Ascending aorta (tissue), 2 donors: ENCODE measurements around the gene TM4SF20. TPM values are rescaled to one million over a fixed set of nuclear protein-coding genes. Genes with fewer than 3 reads are reported as not detected.

Experiments
- DNase-seq, 2 donors: peaks; one replicate each; pipeline ENCODE4 v3.0.0-alpha.2; 2019; ENCODE audit warnings: low spot score in 2 of 2
- H3K27ac ChIP-seq, 2 donors: fragments of 200-600 bp; sonication (generic); one replicate each; pipeline ENCODE4 v1.5.1; 2016 to 2017; ENCODE audit warnings: mild to moderate bottlenecking in 1 of 2
- H3K27me3 ChIP-seq: fragments of 200-600 bp; sonication (generic); one replicate; pipeline ENCODE4 v1.5.1; 2017
- H3K36me3 ChIP-seq, 2 donors: fragments of 200-600 bp; sonication (generic); one replicate each; pipeline ENCODE4 v1.5.1; 2016
- H3K4me1 ChIP-seq, 2 donors: fragments of 200-600 bp; sonication (generic); one replicate each; pipeline ENCODE4 v1.5.1; 2016 to 2017; ENCODE audit warnings: mild to moderate bottlenecking in 1 of 2
- H3K4me3 ChIP-seq, 2 donors: fragments of 200-600 bp; sonication (generic); one replicate each; pipeline ENCODE4 v1.5.1; 2016 to 2017; ENCODE audit warnings: mild to moderate bottlenecking in 1 of 2
- H3K9me3 ChIP-seq, 2 donors: fragments of 200-600 bp; sonication (generic); one replicate each; pipeline ENCODE4 v1.5.1; 2016
- intact Hi-C: fragments of 100-400 bp; cut with DNase I; formaldehyde crosslinking; loops from one replicate; pipeline ENCODE4 v1.15.1; 2023
- total RNA-seq: library from RNA; depleted of rRNA; stranded (reverse); fragments of >200 nt; gene quantifications from one replicate; pipeline ENCODE4 v1.1.0, GENCODE V29; 2016
- TF ChIP-seq, protein P1 (sequence below), 3 experiments: fragments of 200-600 bp in 2 of 3; fragments of 450-650 bp in 1 of 3; sonication (generic) in 2 of 3; IDR thresholded peaks; one replicate each; pipeline ENCODE4 v1.5.1; 2016 to 2019; ENCODE audit warnings: antibody characterized with exemption in 3 of 3, mild to moderate bottlenecking in 1 of 3, moderate library complexity in 1 of 3

TM4SF20 gene
- total RNA-seq, 1 donor from 2014 or later, result not detected

DNA sequence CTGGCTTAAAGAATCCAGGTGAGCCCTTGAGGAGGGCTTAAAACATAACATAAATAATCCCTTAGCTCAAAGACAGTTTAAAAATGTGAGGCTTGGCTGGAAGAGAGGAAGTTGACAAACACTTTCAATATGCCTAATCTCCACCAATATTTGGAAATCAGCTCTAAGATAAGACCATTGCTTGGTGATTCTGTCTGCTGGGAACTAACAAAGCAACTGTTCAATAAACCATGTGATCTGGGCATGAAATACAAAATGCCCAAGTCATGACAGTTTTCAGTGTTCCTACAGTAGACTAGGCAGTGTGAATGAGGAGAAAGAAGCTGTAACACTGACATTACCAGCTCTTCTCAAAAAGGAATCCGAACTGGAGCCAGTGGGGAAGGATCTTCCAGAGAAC lies 43.4 kb downstream of the TM4SF20 start:
- TF ChIP-seq, protein P1, sequence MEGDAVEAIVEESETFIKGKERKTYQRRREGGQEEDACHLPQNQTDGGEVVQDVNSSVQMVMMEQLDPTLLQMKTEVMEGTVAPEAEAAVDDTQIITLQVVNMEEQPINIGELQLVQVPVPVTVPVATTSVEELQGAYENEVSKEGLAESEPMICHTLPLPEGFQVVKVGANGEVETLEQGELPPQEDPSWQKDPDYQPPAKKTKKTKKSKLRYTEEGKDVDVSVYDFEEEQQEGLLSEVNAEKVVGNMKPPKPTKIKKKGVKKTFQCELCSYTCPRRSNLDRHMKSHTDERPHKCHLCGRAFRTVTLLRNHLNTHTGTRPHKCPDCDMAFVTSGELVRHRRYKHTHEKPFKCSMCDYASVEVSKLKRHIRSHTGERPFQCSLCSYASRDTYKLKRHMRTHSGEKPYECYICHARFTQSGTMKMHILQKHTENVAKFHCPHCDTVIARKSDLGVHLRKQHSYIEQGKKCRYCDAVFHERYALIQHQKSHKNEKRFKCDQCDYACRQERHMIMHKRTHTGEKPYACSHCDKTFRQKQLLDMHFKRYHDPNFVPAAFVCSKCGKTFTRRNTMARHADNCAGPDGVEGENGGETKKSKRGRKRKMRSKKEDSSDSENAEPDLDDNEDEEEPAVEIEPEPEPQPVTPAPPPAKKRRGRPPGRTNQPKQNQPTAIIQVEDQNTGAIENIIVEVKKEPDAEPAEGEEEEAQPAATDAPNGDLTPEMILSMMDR (IDR thresholded peaks at IDR 0.05), result no peak

GRCh38 chr2:227326783-227327182 lies 52.3 kb downstream of the TM4SF20 start:
- Histone ChIP-seq H3K4me3 (peak overlapping the region; percentile 91 to 95), H3K36me3 (peaks cover 6 to 7% of the 10 kb centered on the region in 2 donors), H3K9me3 (no peaks in the 10 kb centered on the region), H3K4me1 (peaks cover 0 to 9% of the 10 kb centered on the region in 2 donors), H3K27me3 (no peaks in the 10 kb centered on the region), H3K27ac (no peak overlapping the region)
- intact Hi-C loops, result no loop called here
- DNase-seq, result no peak
- TF ChIP-seq, protein P1 (IDR thresholded peaks at IDR 0.05), result no peak

More for the DNA sequence above, 43.4 kb downstream of the TM4SF20 start:
- Histone ChIP-seq H3K36me3 (peaks cover 13 to 50% of the 10 kb centered on the region in 2 donors), H3K4me3 (no peak overlapping the region), H3K27me3 (no peaks in the 10 kb centered on the region), H3K27ac (no peak overlapping the region), H3K4me1 (no peaks in the 10 kb centered on the region), H3K9me3 (no peaks in the 10 kb centered on the region)
- intact Hi-C loops, result no loop called here
- no peak for DNase-seq

- intact Hi-C loops, result loop anchor here (1.0 to 2.0 kb wide), 2 partner anchors 41 to 80 kb away; no protein-coding TSS in a partner anchor
- DNase-seq, result peak in 1 of 2 donors; percentile 64
- H3K4me1 ChIP-seq, result peaks cover 0 to 9% of the 10 kb centered on the region in 2 donors
- TF ChIP-seq, protein P1 (IDR thresholded peaks at IDR 0.05), result no peak
- H3K36me3 ChIP-seq, result peaks cover 4 to 6% of the 10 kb centered on the region in 2 donors
- H3K27me3 ChIP-seq, result no peaks in the 10 kb centered on the region
- H3K27ac ChIP-seq, result peak overlapping the region; percentile 94 to 95
- H3K4me3 ChIP-seq, result peak overlapping the region; percentile 91 to 95
- H3K9me3 ChIP-seq, result no peaks in the 10 kb centered on the region
Observed at GRCh38 chr2:227325839-227326195, 53.3 kb downstream of the TM4SF20 start.

DNA sequence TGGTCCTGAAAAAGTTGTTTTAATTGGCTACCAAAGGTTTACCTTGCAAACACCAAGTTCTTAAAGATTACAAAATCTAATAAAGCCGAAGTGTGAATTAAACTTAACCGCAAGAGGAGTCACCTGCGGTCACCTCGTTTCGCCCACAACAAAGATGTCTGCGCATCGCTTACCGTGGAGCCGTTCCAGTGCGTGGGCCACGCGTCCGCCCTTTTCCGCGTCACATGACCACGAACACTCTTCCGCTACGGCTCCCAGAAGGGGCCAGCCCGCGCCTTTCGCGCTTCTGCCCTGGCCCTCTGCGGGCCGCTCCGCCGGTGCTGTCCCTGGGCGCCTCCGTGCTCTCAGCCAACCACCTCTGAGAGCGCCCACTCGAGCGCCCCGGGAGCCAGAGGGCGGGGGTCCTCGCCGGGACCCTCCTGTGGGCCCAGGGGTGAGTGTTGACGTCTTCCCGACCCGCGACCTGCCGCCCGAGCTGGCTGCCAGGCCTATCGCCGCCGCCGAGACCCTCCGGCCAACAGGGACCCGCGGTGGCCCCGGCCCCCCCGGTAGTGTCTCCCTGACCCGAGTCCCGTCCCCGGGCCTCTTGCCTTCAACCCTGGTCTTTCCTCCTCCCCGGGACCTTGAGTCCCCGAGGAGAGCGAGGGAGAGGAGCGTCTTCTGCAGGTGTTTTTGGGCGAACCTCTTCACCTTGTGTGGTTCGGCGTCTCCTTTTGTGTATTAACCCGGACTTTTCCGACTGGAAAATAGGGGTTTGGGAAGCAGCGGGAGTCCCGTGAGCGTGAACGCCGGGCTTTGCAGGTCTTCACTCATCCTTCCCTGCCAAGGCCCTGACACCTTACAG lies 53.9 kb downstream of the TM4SF20 start, which contains the start of gene MFF:
MFF (plus strand) TSS at position 257 of the 844 bp plus-strand sequence. CDS start 5,415 bp downstream, outside the sequence.
- Histone ChIP-seq H3K36me3 (peaks cover under 1% of the 10 kb centered on the region in 2 donors), H3K4me1 (peaks cover 0 to 9% of the 10 kb centered on the region in 2 donors), H3K27ac (peak within 1 kb of the TSS; percentile 94 to 95), H3K9me3 (no peaks in the 10 kb centered on the region), H3K4me3 (peak within 1 kb of the TSS; percentile 91 to 95), H3K27me3 (no peaks in the 10 kb centered on the region)
- peak; percentile 65 to 95 for DNase-seq
- intact Hi-C loops, result loop anchor here (1.0 to 2.0 kb wide), 2 partner anchors 42 to 81 kb away; no protein-coding TSS in a partner anchor
- TF ChIP-seq, protein P1 (IDR thresholded peaks at IDR 0.05), result peak in 1 of 3 experiments; percentile 35

DNA sequence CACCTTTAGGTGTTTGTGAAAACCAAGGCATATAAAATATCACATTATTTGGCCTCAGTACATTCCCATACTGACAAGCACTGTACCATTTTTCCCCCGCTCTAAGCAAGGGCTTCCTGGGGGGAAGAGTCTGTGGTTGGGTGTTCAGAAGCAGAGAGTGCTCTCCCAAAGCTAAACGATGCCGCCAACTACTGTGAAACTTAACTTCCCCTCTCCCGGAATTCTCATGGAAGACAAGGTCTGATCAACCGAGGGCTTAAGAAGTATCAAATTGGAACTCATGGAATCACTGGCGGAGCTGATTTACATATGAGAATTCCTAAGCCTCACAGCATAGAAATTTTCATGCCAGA lies 54.5 kb downstream of the TM4SF20 start:
- DNase-seq, result no peak
- TF ChIP-seq, protein P1 (IDR thresholded peaks at IDR 0.05), result no peak
- H3K36me3 ChIP-seq, result no peaks in the 10 kb centered on the region
- H3K4me1 ChIP-seq, result peaks cover 0 to 9% of the 10 kb centered on the region in 2 donors
- no peaks in the 10 kb centered on the region for H3K27me3 ChIP-seq
- peak overlapping the region; percentile 94 to 95 for H3K27ac ChIP-seq
- H3K4me3 ChIP-seq, result peak overlapping the region; percentile 91 to 95
- intact Hi-C loops, result loop anchor here (2.0 kb wide), 1 partner anchor 42 kb away; no protein-coding TSS in a partner anchor
- no peaks in the 10 kb centered on the region for H3K9me3 ChIP-seq
